Right atrium auricular region (tissue), 2 donors: ENCODE results near the gene ATP2C2. TPM values are rescaled to one million over a fixed set of nuclear protein-coding genes. Genes with fewer than 3 reads are reported as not detected.
A peak's percentile ranks its signal among the peaks of the same experiment; 100 is the strongest.

Experiments used
- DNase-seq: peaks from one replicate; pipeline ENCODE4 v3.0.0-alpha.2; 2019; ENCODE audit warnings: low spot score
- H3K27ac ChIP-seq, 2 donors: fragments of 200-600 bp; sonication (generic); 1 replicate in 1 of 2; 2 replicates in 1 of 2; pipeline ENCODE4 v1.5.1; 2016 to 2019
- H3K27me3 ChIP-seq, 2 donors: fragments of 200-600 bp; sonication (generic); one replicate each; pipeline versions ENCODE4 v1.5.1 to v1.6.0; 2017 to 2019
- H3K36me3 ChIP-seq: fragments of 200-600 bp; sonication (generic); one replicate; pipeline ENCODE4 v1.5.1; 2016
- H3K4me1 ChIP-seq, 2 donors: fragments of 200-600 bp; sonication (generic); one replicate each; pipeline versions ENCODE4 v1.5.1 to v1.6.0; 2017 to 2019
- H3K4me3 ChIP-seq, 2 donors: fragments of 200-600 bp; sonication (generic); 1 replicate in 1 of 2; 2 replicates in 1 of 2; pipeline ENCODE4 v1.5.1; 2017 to 2019; ENCODE audit warnings: mild to moderate bottlenecking in 1 of 2, moderate library complexity in 1 of 2
- H3K9me3 ChIP-seq, 2 donors: fragments of 200-600 bp; sonication (generic); one replicate each; pipeline ENCODE4 v1.5.1; 2019
- CTCF ChIP-seq, 2 donors: fragments of 200-600 bp; sonication (generic); IDR thresholded peaks; one replicate each; pipeline ENCODE4 v1.5.1; 2019; ENCODE audit warnings: antibody characterized with exemption in 2 of 2
- total RNA-seq, 2 donors: library from RNA; depleted of rRNA; stranded (reverse); fragments of >200 nt; gene quantifications; one replicate each; pipeline ENCODE4 v1.1.0, GENCODE V29; 2016

ATP2C2 gene
- total RNA-seq, 2 donors from 2014 or later: not detected

GRCh38 chr16:84482951-84483881, 114.9 kb downstream of the ATP2C2 start:
- Histone ChIP-seq H3K27ac (no peak overlapping the region), H3K27me3 (no peaks in the 10 kb centered on the region), H3K36me3 (peaks cover 29% of the 10 kb centered on the region), H3K4me3 (no peak overlapping the region), H3K9me3 (no peaks in the 10 kb centered on the region), H3K4me1 (no peaks in the 10 kb centered on the region)
- no peak for TF ChIP-seq CTCF (IDR thresholded peaks at IDR 0.05)
- DNase-seq: peak; percentile 34

- no peak for TF ChIP-seq CTCF (IDR thresholded peaks at IDR 0.05)
- Histone ChIP-seq H3K4me3 (no peak overlapping the region), H3K9me3 (no peaks in the 10 kb centered on the region), H3K27ac (no peak overlapping the region), H3K36me3 (peaks cover 37% of the 10 kb centered on the region), H3K4me1 (no peaks in the 10 kb centered on the region), H3K27me3 (no peaks in the 10 kb centered on the region)
- DNase-seq: no peak
Measured at GRCh38 chr16:84483882-84484565, 115.7 kb downstream of the ATP2C2 start.

GRCh38 chr16:84484579-84485254, 116.4 kb downstream of the ATP2C2 start:
- no peaks in the 10 kb centered on the region for H3K27me3 ChIP-seq
- DNase-seq: peak; percentile 66
- peaks cover 44% of the 10 kb centered on the region for H3K36me3 ChIP-seq
- H3K9me3 ChIP-seq: no peaks in the 10 kb centered on the region
- TF ChIP-seq CTCF (IDR thresholded peaks at IDR 0.05): peak; percentile 47 to 87
- H3K4me3 ChIP-seq: no peak overlapping the region
- H3K27ac ChIP-seq: no peak overlapping the region
- no peaks in the 10 kb centered on the region for H3K4me1 ChIP-seq

GRCh38 chr16:84485255-84486010, 117.1 kb downstream of the ATP2C2 start:
- TF ChIP-seq CTCF (IDR thresholded peaks at IDR 0.05): no peak
- DNase-seq: peak; percentile 23
- no peaks in the 10 kb centered on the region for H3K27me3 ChIP-seq
- H3K36me3 ChIP-seq: peaks cover 44% of the 10 kb centered on the region
- no peaks in the 10 kb centered on the region for H3K9me3 ChIP-seq
- H3K27ac ChIP-seq: no peak overlapping the region
- no peaks in the 10 kb centered on the region for H3K4me1 ChIP-seq
- H3K4me3 ChIP-seq: no peak overlapping the region

GRCh38 chr16:84486126-84486525, 117.8 kb downstream of the ATP2C2 start:
- H3K36me3 ChIP-seq: peaks cover 44% of the 10 kb centered on the region
- no peak for DNase-seq
- H3K27ac ChIP-seq: no peak overlapping the region
- no peak for TF ChIP-seq CTCF (IDR thresholded peaks at IDR 0.05)
- H3K27me3 ChIP-seq: no peaks in the 10 kb centered on the region
- no peaks in the 10 kb centered on the region for H3K4me1 ChIP-seq
- no peaks in the 10 kb centered on the region for H3K9me3 ChIP-seq
- H3K4me3 ChIP-seq: no peak overlapping the region
